Activated CD4-positive, alpha-beta memory T cell treated with anti-CD3 and anti-CD28 coated beads for 36 hours (primary cell): ENCODE measurements around the gene SRRM4. TPM values are rescaled to one million over a fixed set of nuclear protein-coding genes. Genes with fewer than 3 reads are reported as not detected.
"Not testable (repeated sequence)": the region's sequence is repeated elsewhere in the genome, so short reads cannot be mapped to it uniquely, and the experiment has no call there.

ENCODE experiments used
- CTCF ChIA-PET: fragments of 350-600 bp; sonication (Branson Sonifier 250); formaldehyde crosslinking; loops from one replicate; lab custom pipeline; 2021; ENCODE audit warnings: antibody characterized with exemption, inconsistent platforms; lab: Charles Lee
- POLR2A ChIA-PET: fragments of 350-600 bp; sonication (Branson Sonifier 250); formaldehyde crosslinking; loops from one replicate; lab custom pipeline; 2021; ENCODE audit warnings: antibody characterized with exemption; lab: Charles Lee
- DNase-seq: peaks from one replicate; pipeline ENCODE4 v3.0.0-alpha.2; 2020
- H3K27ac Mint-ChIP-seq: one replicate; pipeline ENCODE4 v1.8.0; 2021; ENCODE audit warnings: mixed read lengths
- H3K27me3 Mint-ChIP-seq: one replicate; pipeline ENCODE4 v1.8.0; 2021; ENCODE audit warnings: mixed read lengths
- H3K36me3 Mint-ChIP-seq: one replicate; pipeline ENCODE4 v1.8.0; 2021; ENCODE audit warnings: mixed read lengths
- H3K4me1 Mint-ChIP-seq: one replicate; pipeline ENCODE4 v1.8.0; 2021; ENCODE audit warnings: low read depth, mixed read lengths
- H3K4me3 Mint-ChIP-seq: one replicate; pipeline ENCODE4 v1.8.0; 2021; ENCODE audit warnings: mild to moderate bottlenecking, mixed read lengths
- H3K9me3 Mint-ChIP-seq: one replicate; pipeline ENCODE4 v1.8.0; 2021; ENCODE audit warnings: mixed read lengths
- intact Hi-C: fragments of 100-400 bp; cut with micrococcal nuclease; formaldehyde crosslinking; loops from one replicate; pipeline ENCODE4 v1.15.1; 2023
- total RNA-seq, 2 experiments: library from RNA; stranded (reverse); gene quantifications; one replicate each; pipeline ENCODE4 v1.2.3, GENCODE V29; 2021

SRRM4 gene
- total RNA-seq, 2 experiments from 2014 or later: not detected

GRCh38 chr12:118982984-118983761 lies 1.8 kb downstream of the SRRM4 start:
- POLR2A ChIA-PET: no interaction called here
- Mint-ChIP-seq H3K4me1 (peaks cover 2% of the 10 kb centered on the region), H3K9me3 (no peaks in the 10 kb centered on the region), H3K27ac (no peak overlapping the region), H3K36me3 (no peaks in the 10 kb centered on the region), H3K4me3 (no peak overlapping the region), H3K27me3 (peaks cover 35% of the 10 kb centered on the region)
- CTCF ChIA-PET: no interaction called here
- intact Hi-C loops: no loop called here
- no peak for DNase-seq

DNA sequence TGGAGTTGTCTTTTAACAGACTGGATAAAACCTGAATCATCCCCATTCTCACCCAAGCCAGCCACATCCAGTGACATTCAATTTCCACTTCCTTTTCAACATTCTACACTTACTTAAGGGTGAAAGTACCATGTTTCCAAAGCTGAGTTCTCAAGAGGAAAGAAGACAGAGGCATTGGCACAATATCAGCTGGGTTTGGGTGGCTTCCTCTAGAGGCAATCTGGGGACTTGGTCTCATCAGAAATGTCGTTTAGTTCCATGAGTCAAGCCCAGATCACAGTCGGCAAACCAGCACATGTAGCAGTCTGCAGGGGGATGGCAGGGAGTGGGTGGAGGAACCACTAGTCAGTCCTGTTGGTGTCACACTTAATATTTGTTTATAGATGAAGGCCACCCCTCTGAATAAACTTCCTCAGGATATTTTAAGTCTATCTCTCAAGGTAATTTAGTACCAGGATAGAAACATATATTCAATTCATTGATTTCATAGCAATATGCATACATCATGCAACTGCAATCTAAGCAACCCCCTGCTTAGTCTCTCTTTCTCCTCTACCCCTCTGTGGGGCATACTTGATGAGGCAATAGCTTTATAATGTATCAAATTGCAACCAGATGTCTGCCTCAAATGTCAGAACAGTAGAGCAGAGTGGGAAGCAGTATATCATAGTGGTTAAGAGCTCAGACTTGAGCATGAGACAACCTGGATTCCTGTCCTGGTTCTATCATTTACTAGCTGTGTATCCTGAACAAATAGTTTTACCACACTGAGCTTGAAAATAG lies 3.0 kb downstream of the SRRM4 start:
- H3K27me3 Mint-ChIP-seq: peaks cover 28% of the 10 kb centered on the region
- POLR2A ChIA-PET: no interaction called here
- intact Hi-C loops: no loop called here
- H3K27ac Mint-ChIP-seq: no peak overlapping the region
- H3K4me3 Mint-ChIP-seq: no peak overlapping the region
- CTCF ChIA-PET: no interaction called here
- no peaks in the 10 kb centered on the region for H3K36me3 Mint-ChIP-seq
- peaks cover 2% of the 10 kb centered on the region for H3K4me1 Mint-ChIP-seq
- DNase-seq: no peak
- H3K9me3 Mint-ChIP-seq: no peaks in the 10 kb centered on the region

DNA sequence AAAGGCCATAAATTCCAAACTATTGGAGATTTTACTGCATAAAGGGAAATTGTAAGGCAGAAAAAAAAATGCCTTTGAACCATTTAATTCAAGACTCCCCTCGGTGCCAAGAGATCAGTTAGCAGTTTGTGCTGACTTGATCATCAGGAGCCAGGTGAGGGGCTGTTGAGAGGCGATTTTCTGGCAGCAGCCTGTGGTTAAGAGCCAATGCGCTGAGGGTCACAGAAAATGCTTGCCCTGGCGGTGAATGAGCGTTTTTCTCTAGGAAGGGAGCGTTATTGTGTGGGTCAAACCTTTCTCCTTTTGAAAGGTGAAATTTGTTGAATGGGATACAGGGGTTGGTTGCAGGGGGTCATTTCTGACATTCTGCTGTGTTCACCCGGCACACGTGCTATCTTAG lies 4.7 kb downstream of the SRRM4 start:
- ChIA-PET POLR2A (no interaction called here), CTCF (no interaction called here)
- Mint-ChIP-seq H3K36me3 (no peaks in the 10 kb centered on the region), H3K27me3 (peaks cover 17% of the 10 kb centered on the region), H3K4me1 (no peaks in the 10 kb centered on the region), H3K27ac (no peak overlapping the region), H3K4me3 (no peak overlapping the region), H3K9me3 (no peaks in the 10 kb centered on the region)
- intact Hi-C loops: no loop called here
- DNase-seq: no peak

- Mint-ChIP-seq H3K27me3 (no peaks in the 10 kb centered on the region), H3K27ac (no peak overlapping the region), H3K4me1 (no peaks in the 10 kb centered on the region), H3K9me3 (no peaks in the 10 kb centered on the region), H3K36me3 (no peaks in the 10 kb centered on the region), H3K4me3 (no peak overlapping the region)
- ChIA-PET POLR2A (no interaction called here), CTCF (no interaction called here)
- no peak for DNase-seq
- intact Hi-C loops: no loop called here
These were observed 17.8 kb downstream of the SRRM4 start for GRCh38 chr12:118999107-118999506.

- no peak overlapping the region for H3K27ac Mint-ChIP-seq
- intact Hi-C loops: no loop called here
- ChIA-PET POLR2A (no interaction called here), CTCF (no interaction called here)
- no peaks in the 10 kb centered on the region for H3K4me1 Mint-ChIP-seq
- no peaks in the 10 kb centered on the region for H3K36me3 Mint-ChIP-seq
- no peak overlapping the region for H3K4me3 Mint-ChIP-seq
- peaks cover 9% of the 10 kb centered on the region for H3K27me3 Mint-ChIP-seq
- no peaks in the 10 kb centered on the region for H3K9me3 Mint-ChIP-seq
- no peak for DNase-seq
These were observed 23.7 kb downstream of the SRRM4 start for GRCh38 chr12:119005085-119005484.

- POLR2A ChIA-PET: no interaction called here
- intact Hi-C loops: no loop called here
- H3K4me3 Mint-ChIP-seq: no peak overlapping the region
- no peak for DNase-seq
- H3K27ac Mint-ChIP-seq: no peak overlapping the region
- no peaks in the 10 kb centered on the region for H3K4me1 Mint-ChIP-seq
- peaks cover 5% of the 10 kb centered on the region for H3K9me3 Mint-ChIP-seq
- CTCF ChIA-PET: no interaction called here
- peaks cover under 1% of the 10 kb centered on the region for H3K36me3 Mint-ChIP-seq
- H3K27me3 Mint-ChIP-seq: peaks cover 9% of the 10 kb centered on the region
These were observed 24.6 kb downstream of the SRRM4 start for GRCh38 chr12:119005913-119006312.

DNA sequence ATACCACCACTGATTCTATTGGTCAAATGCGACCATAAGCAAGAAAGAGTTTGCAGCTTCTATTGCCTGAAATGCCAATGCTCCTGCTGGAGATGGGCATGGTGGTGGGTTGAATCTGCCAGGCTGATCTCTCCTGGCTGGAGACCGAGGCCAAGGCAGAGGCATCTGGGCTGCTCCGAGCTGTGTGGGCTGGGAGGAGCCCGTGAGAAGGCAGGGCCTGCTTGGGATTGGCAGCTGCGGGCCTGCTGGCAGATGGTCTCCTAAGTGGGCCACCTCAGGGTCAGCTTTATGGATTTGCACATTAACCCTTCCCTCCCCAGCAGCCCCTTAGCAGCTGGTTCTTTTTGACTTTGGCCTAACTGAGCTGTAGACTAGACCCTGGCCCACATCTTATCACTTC lies 25.4 kb downstream of the SRRM4 start:
- ChIA-PET CTCF (no interaction called here), POLR2A (no interaction called here)
- peaks cover 2% of the 10 kb centered on the region for H3K36me3 Mint-ChIP-seq

DNA sequence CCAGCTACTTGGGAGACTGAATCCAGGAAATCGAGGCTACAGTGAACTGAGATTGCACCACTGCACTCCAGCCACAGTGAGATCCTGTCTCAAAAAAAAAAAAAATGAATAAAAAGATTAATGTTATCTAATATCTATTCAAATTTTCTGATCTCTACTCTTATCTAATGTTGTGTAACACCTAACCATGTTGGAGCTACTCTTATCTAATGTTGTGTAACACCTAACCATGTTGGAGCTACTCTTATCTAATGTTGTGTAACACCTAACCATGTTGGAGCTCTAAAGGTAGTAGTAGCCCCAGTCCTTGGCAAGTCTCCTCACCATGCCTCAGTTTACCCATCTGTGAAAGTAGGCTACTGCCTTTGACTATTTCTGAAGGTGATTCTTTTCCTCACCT lies 26.9 kb downstream of the SRRM4 start:
- H3K4me1 Mint-ChIP-seq, H3K27ac Mint-ChIP-seq, H3K4me3 Mint-ChIP-seq, DNase-seq, intact Hi-C loops, H3K36me3 Mint-ChIP-seq, POLR2A ChIA-PET: not testable (repeated sequence)
- Mint-ChIP-seq H3K9me3 (peaks cover 15% of the 10 kb centered on the region), H3K27me3 (peaks cover 12% of the 10 kb centered on the region)
- CTCF ChIA-PET: interaction anchor here (0.7 kb wide), 1 partner anchor 31 kb away, joined by 5 read pairs; no protein-coding TSS in a partner anchor

More for the DNA sequence above, 25.4 kb downstream of the SRRM4 start:
- no peak for DNase-seq
- Mint-ChIP-seq H3K9me3 (peaks cover 9% of the 10 kb centered on the region), H3K27ac (no peak overlapping the region), H3K4me3 (no peak overlapping the region), H3K4me1 (no peaks in the 10 kb centered on the region), H3K27me3 (peaks cover 9% of the 10 kb centered on the region)
- intact Hi-C loops: no loop called here

DNA sequence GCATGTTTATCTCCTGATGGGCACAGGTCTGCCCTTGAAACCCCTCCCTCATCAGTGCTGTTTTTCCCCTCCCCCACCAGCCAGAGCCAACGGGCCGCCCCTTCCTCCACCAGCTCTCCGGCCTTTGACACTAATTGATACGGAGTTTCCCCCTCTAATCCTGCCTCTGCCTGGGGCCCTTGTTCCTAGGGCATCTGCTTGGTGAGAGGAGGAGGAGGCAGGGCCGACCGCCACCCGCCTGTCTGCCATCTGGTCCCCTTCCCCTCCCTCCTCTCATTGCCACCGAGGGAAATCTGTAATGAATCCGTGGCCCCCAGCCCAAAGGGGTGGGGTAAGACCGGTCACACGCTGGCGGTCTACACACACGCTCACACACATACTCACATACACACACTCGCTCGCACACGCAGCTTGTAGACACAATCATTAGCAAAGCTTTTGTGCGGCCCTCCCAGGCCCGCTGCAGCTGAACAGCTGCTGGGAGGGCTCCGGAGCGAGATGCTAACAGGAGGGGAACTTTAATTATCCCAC lies 27.4 kb downstream of the SRRM4 start:
- H3K4me1 Mint-ChIP-seq: no peaks in the 10 kb centered on the region
- CTCF ChIA-PET: interaction anchor here (0.7 kb wide), 1 partner anchor 32 kb away, joined by 5 read pairs; no protein-coding TSS in a partner anchor
- H3K36me3 Mint-ChIP-seq: peaks cover 2% of the 10 kb centered on the region
- peaks cover 15% of the 10 kb centered on the region for H3K9me3 Mint-ChIP-seq
- H3K4me3 Mint-ChIP-seq: no peak overlapping the region
- POLR2A ChIA-PET: no interaction called here
- no peak for DNase-seq
- intact Hi-C loops: no loop called here
- peaks cover 12% of the 10 kb centered on the region for H3K27me3 Mint-ChIP-seq
- H3K27ac Mint-ChIP-seq: no peak overlapping the region

DNA sequence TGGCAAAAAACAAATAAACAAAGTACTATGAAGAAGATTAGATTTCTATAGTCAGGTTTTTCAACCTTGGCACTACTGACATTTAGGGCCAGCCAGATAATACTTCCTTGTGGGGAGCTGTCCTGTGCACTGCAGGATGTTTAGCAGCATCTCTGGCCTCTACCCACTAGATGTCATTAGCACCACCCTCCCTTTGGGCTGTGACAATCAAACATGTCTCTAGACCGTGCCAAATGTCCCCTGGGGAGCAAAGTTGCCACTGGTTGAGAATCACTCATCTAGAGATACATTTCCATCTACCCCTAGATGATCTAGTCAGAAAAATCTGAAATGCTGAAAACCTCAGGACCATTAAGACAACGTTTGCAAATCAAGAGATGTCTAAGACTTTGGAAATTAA lies 29.9 kb downstream of the SRRM4 start:
- ChIA-PET CTCF (no interaction called here), POLR2A (no interaction called here)
- H3K9me3 Mint-ChIP-seq: peaks cover 15% of the 10 kb centered on the region
- DNase-seq: no peak
- peaks cover 8% of the 10 kb centered on the region for H3K27me3 Mint-ChIP-seq
- H3K36me3 Mint-ChIP-seq: peaks cover 2% of the 10 kb centered on the region
- intact Hi-C loops: no loop called here
- H3K27ac Mint-ChIP-seq: no peak overlapping the region
- H3K4me3 Mint-ChIP-seq: no peak overlapping the region
- no peaks in the 10 kb centered on the region for H3K4me1 Mint-ChIP-seq

DNA sequence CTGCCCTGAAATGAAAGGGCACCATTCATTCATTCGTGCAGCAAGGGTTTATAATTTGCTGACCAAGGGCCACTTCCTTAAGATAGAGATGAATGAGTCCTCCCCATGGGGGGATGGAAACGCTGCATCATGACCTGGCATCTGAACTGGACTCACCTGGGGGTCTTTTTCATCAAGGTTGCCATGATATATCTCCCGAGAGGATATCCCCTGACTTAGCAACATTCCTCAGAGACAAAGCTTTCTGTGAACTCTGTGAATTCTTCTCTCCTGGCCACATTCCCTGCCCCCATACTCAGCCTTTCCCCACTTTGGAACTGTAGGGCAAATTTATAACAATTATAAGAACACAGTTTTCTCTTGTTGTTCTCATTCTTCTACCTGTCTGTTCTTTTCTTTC lies 30.8 kb downstream of the SRRM4 start:
- Mint-ChIP-seq H3K4me1 (no peaks in the 10 kb centered on the region), H3K27me3 (peaks cover 8% of the 10 kb centered on the region), H3K27ac (no peak overlapping the region), H3K4me3 (no peak overlapping the region), H3K36me3 (peaks cover 2% of the 10 kb centered on the region), H3K9me3 (peaks cover 15% of the 10 kb centered on the region)
- DNase-seq: no peak
- intact Hi-C loops: no loop called here
- ChIA-PET POLR2A (no interaction called here), CTCF (no interaction called here)

- Mint-ChIP-seq H3K4me1 (no peaks in the 10 kb centered on the region), H3K9me3 (peaks cover 15% of the 10 kb centered on the region), H3K27ac (no peak overlapping the region), H3K27me3 (peaks cover 8% of the 10 kb centered on the region), H3K4me3 (no peak overlapping the region), H3K36me3 (peaks cover 2% of the 10 kb centered on the region)
- CTCF ChIA-PET: no interaction called here
- POLR2A ChIA-PET: no interaction called here
- intact Hi-C loops: no loop called here
- DNase-seq: no peak
These were observed 31.7 kb downstream of the SRRM4 start for GRCh38 chr12:119013023-119013422.
